ENCODE measurements around the gene MALRD1. TPM values are rescaled to one million over a fixed set of nuclear protein-coding genes. Genes with fewer than 3 reads are reported as not detected.
"Not testable (repeated sequence)": the region's sequence is repeated elsewhere in the genome, so short reads cannot be mapped to it uniquely, and the experiment has no call there.

MALRD1 gene
- total RNA-seq, 1 donor from 2014 or later: 3.6 TPM

GRCh38 chr10:19498393-19499290 lies 450.0 kb downstream of the MALRD1 start:
- no peak for DNase-seq

- DNase-seq: no peak
These were observed 450.7 kb downstream of the MALRD1 start for GRCh38 chr10:19499291-19499770.

DNA sequence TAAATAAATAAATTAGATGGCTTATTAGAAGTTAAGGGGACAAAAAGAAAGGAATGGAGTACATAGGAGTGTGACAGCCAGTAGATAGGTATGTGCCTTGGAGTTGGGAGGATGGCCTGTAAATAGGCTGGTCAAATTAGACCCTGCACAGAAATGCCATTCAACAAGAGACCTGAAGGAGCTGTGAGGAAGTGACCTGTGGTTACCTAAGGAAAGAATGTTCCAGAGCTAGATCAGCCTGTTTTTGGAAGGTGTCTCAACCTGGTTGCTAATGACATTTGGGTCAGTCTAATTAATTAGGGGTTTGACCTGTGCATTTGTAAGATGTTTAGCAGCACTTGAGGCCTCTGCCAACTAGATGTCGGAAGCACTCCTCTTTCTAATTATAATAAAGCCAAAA lies 452.4 kb downstream of the MALRD1 start:
- no peak for DNase-seq

- no peak for DNase-seq
These were observed 457.0 kb downstream of the MALRD1 start for GRCh38 chr10:19505320-19506312.

DNA sequence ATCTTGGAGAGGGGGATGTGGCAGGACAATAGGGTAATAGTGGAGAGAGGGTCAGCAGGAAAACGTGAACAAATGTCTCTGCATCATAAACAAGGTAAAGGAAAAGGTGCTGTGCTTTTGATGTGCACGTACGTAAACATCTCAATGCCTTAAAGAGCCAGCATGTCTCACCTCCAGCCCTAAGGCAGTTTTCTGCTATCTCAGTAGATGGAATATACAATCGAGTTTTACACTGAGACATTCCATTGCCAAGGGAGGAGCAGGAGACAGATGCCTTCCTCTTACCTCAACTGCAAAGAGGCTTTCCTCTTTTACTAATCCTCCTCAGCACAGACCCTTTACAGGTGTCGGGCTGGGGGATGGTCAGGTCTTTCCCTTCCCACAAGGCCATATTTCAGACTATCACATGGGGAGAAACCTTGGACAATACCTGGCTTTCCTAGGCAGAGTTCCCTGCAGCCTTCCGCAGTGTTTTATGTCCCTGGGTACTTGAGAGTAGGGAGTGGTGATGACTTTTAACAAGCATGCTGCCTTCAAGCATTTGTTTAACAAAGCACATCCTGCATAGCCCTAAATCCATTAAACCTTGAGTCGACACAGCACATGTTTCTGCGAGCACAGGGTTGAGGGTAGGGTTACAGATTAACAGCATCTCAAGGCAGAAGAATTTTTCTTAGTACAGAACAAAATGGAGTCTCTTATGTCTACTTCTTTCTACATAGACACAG lies 461.6 kb downstream of the MALRD1 start:
- not testable (repeated sequence) for DNase-seq

GRCh38 chr10:19518109-19518508 lies 469.5 kb downstream of the MALRD1 start:
- no peak for DNase-seq

GRCh38 chr10:19518632-19519031 lies 470.0 kb downstream of the MALRD1 start:
- DNase-seq: no peak

DNA sequence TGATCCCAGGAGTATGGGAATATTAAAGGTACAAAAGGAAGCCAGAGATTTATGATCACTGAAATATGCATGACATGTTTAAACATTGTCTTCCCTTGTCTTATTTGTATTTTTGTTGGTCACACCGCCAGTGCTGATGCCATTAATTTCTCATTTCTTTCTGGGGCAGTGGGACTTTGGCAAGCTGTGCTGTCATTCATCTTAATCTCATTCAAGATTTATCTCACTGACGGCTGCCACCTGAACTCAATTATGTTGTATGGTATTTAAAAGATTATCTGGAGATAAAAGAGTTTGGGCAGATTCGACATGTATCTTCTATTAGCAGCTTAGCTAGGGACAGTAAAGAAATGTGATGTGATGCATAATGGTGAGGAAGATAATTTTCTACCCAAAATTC lies 482.7 kb downstream of the MALRD1 start:
- DNase-seq: no peak

GRCh38 chr10:19532411-19532810 lies 483.8 kb downstream of the MALRD1 start:
- no peak for DNase-seq

DNA sequence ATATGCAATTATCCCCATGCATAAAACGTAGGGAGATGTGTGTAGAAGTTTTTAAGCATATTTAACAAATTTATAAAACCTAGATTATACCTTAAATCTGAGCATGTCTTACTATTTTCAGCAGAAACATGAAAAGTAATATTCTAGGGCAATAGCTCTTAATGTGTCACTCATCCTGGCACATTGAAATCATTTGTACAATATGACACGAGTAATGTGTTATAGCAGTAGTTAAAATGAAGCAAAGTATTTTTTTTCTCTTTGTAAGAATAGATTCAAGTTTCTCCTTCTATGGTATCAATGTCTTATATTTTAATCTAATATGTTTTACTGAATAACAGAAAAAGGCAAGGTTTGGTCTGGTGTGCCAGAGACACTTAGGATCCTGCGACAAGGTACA lies 492.7 kb downstream of the MALRD1 start:
- no peak for DNase-seq

- DNase-seq: no peak
These were observed 497.6 kb downstream of the MALRD1 start for GRCh38 chr10:19546224-19546623.

GRCh38 chr10:19549503-19549902 lies 500.9 kb downstream of the MALRD1 start:
- no peak for DNase-seq

DNA sequence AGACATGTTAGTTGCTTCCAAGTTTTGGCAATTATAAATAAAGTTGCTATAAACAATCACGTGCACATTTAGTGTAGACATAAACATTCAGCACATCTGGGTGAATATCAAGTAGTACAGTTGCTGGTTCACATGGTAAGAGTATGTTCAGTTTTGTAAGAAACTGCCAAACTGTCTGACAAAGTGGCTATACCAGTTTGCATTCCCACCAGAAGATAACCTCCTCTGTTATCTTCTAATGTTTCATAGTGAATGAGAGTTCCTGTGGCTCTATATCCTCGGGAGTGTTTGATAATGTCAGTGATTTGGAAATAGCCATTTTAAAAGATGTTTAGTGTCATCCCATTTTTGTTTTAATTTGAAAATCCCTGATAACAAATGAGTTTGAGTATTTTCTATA lies 508.1 kb downstream of the MALRD1 start:
- no peak for DNase-seq

DNA sequence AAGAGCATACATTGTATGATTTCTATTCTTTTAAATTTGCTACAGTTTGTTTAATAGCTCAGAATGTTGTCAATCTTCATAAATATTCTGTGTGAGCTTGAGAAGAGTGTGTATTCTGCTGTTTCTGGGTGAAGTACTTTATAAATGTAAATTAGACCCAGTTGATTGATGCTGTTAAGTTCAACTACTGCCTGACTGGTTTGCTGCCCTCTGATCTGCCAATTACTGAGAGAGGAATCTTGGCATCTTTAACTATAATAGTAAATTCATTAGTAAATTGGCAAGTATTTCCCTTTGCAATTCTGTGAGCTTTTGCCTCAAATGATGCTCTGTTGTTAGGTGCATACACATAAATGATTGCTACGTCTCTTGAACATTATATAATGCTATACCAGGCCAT lies 512.6 kb downstream of the MALRD1 start:
- no peak for DNase-seq

DNA sequence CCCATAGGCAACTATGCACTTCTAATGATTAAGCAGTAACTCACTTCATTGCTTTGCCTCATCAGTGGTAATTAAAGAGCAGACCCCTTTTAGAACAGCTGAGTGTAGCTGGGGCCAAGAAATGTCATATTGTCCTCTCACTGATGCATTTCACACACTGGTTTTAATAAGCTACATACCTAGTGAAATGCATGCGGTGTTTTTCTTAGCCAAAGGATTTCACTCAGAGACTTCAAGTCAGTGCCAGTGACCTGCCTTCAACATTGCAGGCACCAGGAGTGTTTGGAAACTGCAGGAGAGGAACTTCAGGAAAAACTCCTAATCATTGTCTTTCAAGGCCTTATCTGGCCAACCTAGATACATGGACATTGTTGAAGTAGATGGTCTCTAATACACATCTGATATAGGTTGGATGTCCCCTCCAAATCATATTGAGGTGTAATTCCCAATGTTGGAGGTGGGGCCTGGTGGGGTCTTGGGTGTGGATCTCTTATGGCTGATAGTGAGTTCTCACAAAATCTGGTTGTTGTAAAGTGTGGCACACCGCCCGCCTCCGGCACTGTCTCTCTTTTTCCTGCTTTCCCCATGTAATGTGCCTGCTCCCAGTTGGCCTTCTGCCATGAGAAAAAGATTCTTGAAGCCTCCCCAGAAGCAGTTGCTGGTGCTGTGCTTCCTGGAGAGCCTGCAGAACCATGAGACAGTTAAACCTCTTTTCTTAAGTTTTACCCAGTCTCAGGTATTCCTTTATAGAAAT lies 515.0 kb downstream of the MALRD1 start:
- DNase-seq: no peak

DNA sequence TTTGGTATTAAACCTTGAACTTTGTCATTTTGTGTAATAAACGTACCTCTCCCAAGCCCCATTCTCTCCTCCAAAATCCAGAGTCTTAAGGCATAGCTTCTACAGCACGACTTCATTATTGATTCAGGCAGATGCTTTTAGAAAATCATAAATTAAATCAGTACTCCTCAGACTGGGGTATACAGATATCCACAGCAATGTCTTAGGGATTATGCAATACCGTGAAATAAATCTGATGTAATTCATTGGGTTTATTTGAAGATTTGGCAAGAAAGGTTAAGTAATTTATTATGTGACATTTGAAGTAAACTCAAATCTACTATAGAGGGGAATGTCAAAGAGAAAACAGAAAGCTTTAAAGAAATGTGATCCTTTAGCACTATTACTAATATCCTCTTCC lies 521.5 kb downstream of the MALRD1 start:
- DNase-seq: no peak

- DNase-seq: no peak
These were observed 522.4 kb downstream of the MALRD1 start for GRCh38 chr10:19570991-19571390.

DNA sequence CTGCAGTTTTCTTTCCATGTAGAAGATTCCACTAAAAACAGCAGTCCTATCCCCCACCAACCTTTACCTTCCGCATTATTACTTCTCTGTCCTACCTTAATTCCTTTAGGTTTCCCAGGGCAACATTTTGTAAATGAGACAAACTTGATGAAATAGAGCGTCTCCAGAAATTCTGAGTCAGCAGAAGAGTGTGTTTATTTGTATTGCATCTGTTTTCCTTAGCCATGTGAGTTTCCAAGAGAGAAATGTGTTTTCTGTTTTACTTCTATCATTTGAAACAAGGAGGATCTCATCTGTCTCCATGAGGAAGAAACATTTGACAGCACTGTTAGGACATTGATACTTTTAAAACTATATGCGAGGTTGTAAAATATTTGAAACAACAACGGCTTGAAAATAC lies 523.5 kb downstream of the MALRD1 start:
- DNase-seq: no peak

DNA sequence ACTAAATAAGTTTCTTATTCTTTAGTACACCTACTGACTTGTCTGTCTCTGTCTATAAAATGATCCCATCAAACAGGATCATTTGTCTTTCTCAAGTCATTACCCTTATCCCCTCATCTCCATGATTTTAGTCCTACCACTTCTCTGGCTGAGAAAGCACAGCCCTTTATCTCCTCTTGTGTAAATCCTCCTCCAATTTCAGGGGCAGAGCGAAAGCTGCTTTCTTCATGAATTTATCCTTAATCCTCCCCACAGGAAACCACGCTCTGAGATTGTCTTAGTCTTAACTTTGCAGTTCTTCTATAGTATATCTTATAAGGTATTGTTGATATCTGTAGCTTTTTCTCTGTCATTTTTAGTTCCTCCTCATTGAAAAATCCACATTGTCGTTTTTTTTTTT lies 528.0 kb downstream of the MALRD1 start:
- no peak for DNase-seq

- no peak for DNase-seq
These were observed 528.8 kb downstream of the MALRD1 start for GRCh38 chr10:19577381-19577780.

GRCh38 chr10:19577807-19578206 lies 529.2 kb downstream of the MALRD1 start:
- no peak for DNase-seq

DNA sequence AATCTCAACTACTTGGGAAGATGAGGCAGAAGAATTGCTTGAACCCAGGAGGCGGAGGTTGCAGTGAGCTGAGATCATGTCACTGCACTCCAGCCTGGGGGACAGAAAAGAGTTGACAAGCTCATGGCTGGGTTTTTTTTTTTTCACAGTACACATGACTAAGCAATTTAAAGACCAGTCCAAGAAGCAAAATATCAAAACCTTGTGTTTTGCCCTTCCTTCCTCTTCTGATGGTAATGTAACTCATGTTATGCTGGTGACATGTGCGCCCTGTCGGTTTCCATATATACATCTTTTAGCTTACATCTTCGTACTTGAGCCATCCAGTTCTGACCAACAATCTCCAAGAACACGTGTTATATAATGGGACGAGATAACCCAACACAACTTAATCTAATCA lies 530.0 kb downstream of the MALRD1 start:
- DNase-seq: no peak
